ENCODE data around the gene KRTAP5-6. TPM values are rescaled to one million over a fixed set of nuclear protein-coding genes. Genes with fewer than 3 reads are reported as not detected.

KRTAP5-6 gene
- total RNA-seq, 1 donor from 2014 or later, result not detected

GRCh38 chr11:1731451-1732059 is 34.6 kb downstream of the KRTAP5-6 start:
- Histone ChIP-seq H3K4me3 (no peak overlapping the region), H3K27me3 (no peaks in the 10 kb centered on the region), H3K36me3 (no peaks in the 10 kb centered on the region), H3K9me3 (peaks cover under 1% of the 10 kb centered on the region), H3K27ac (no peak overlapping the region), H3K4me1 (peaks cover 7% of the 10 kb centered on the region)
- intact Hi-C loops (cut with DNase I), result no loop called here
- DNase-seq (ENCODE audit: extremely low spot score in 2 of 2), result no peak
- no peak for TF ChIP-seq POLR2AphosphoS5 (IDR thresholded peaks at IDR 0.05; ENCODE audit: insufficient read depth in 1 of 2, low read depth in 1 of 2)
- no peak for TF ChIP-seq POLR2A (IDR thresholded peaks at IDR 0.05)
- TF ChIP-seq CTCF (IDR thresholded peaks at IDR 0.05), result no peak

GRCh38 chr11:1732418-1733008 is 35.5 kb downstream of the KRTAP5-6 start:
- H3K9me3 ChIP-seq, result peaks cover 5% of the 10 kb centered on the region
- intact Hi-C loops (cut with DNase I), result no loop called here
- H3K4me3 ChIP-seq, result no peak overlapping the region
- no peaks in the 10 kb centered on the region for H3K36me3 ChIP-seq
- no peak for DNase-seq (ENCODE audit: extremely low spot score in 2 of 2)
- H3K27ac ChIP-seq, result no peak overlapping the region
- H3K4me1 ChIP-seq, result peaks cover 7% of the 10 kb centered on the region
- H3K27me3 ChIP-seq, result no peaks in the 10 kb centered on the region
- TF ChIP-seq POLR2A (IDR thresholded peaks at IDR 0.05), result no peak
- no peak for TF ChIP-seq POLR2AphosphoS5 (IDR thresholded peaks at IDR 0.05; ENCODE audit: insufficient read depth in 1 of 2, low read depth in 1 of 2)
- no peak for TF ChIP-seq CTCF (IDR thresholded peaks at IDR 0.05)

- no peak overlapping the region for H3K4me3 ChIP-seq
- peaks cover 5% of the 10 kb centered on the region for H3K9me3 ChIP-seq
- no peak for TF ChIP-seq CTCF (IDR thresholded peaks at IDR 0.05)
- TF ChIP-seq POLR2A (IDR thresholded peaks at IDR 0.05), result no peak
- no peak for TF ChIP-seq POLR2AphosphoS5 (IDR thresholded peaks at IDR 0.05; ENCODE audit: insufficient read depth in 1 of 2, low read depth in 1 of 2)
- no peaks in the 10 kb centered on the region for H3K36me3 ChIP-seq
- DNase-seq (ENCODE audit: extremely low spot score in 2 of 2), result peak in 1 of 2 donors; percentile 83
- intact Hi-C loops (cut with DNase I), result no loop called here
- H3K4me1 ChIP-seq, result peaks cover 7% of the 10 kb centered on the region
- no peak overlapping the region for H3K27ac ChIP-seq
- H3K27me3 ChIP-seq, result no peaks in the 10 kb centered on the region
Measured at GRCh38 chr11:1733009-1733715, 36.2 kb downstream of the KRTAP5-6 start.

GRCh38 chr11:1733716-1734640 is 37.0 kb downstream of the KRTAP5-6 start:
- Histone ChIP-seq H3K27ac (no peak overlapping the region), H3K4me1 (peaks cover 7% of the 10 kb centered on the region), H3K27me3 (no peaks in the 10 kb centered on the region), H3K36me3 (no peaks in the 10 kb centered on the region), H3K4me3 (no peak overlapping the region), H3K9me3 (peaks cover 5% of the 10 kb centered on the region)
- intact Hi-C loops (cut with DNase I), result no loop called here
- TF ChIP-seq POLR2AphosphoS5 (IDR thresholded peaks at IDR 0.05; ENCODE audit: insufficient read depth in 1 of 2, low read depth in 1 of 2) (no peak), CTCF (IDR thresholded peaks at IDR 0.05) (no peak), POLR2A (IDR thresholded peaks at IDR 0.05) (no peak)
- no peak for DNase-seq (ENCODE audit: extremely low spot score in 2 of 2)

Measured in vagina (tissue), 2 donors.